ENCODE data around the gene GLT8D2. TPM values are rescaled to one million over a fixed set of nuclear protein-coding genes. Genes with fewer than 3 reads are reported as not detected.

GLT8D2 gene
- total and polyA plus RNA-seq, 2 of the 13 experiments (the other 11 are each of a cell fraction or from before 2014, with no cell fraction given) = not detected

DNA sequence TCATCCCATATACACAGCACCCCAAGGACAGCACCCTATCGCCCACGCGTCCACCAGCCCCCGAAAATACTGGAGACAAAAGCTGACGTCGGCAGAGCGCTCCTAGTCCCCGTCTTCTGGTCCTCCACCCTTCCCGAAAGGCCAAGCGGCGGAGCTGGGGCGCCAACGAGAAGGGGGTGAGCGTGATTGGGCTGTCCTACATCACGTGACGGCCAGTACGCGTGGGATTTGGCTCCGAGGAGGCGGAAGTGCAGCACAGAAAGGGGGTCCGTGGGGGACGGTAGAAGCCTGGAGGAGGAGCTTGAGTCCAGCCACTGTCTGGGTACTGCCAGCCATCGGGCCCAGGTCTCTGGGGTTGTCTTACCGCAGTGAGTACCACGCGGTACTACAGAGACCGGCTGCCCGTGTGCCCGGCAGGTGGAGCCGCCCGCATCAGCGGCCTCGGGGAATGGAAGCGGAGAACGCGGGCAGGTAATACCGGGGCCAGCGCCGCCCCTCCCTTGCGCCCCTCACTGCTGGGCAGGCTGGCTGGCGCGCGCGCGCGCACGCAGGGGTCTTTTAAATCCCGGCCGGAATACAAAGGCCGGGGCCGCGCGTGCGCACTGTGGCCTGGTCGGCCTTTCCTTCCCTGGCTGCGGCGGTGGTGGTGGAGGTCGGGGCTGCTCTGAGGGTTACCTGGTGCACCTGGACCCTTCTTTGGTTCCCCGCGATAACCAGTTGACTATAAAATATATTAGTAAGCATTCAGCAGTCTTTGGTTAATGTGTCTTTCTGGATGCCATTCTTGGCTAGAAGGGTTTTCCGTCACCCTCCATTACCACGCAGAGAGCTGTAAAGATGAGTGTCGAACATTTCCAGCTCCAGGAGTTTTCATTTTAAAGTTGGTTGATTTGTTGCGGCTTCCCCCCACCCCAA lies 84.1 kb downstream of the GLT8D2 start, which contains the start of gene TDG (continued):
- TF ChIP-seq ZNF598 (CRISPR knock-in tag; IDR thresholded peaks at IDR 0.05; ENCODE audit: borderline replicate concordance) (peak; percentile 79; the same call in 1 of the 2 replicates), NFE2L2 (IDR thresholded peaks at IDR 0.05; ENCODE audit: low read length) (no peak), ZNF331 (CRISPR knock-in tag; IDR thresholded peaks at IDR 0.05) (peak; percentile 71), ZNF777 (CRISPR knock-in tag; IDR thresholded peaks at IDR 0.05) (peak; percentile 55), ZNF562 (CRISPR knock-in tag; IDR thresholded peaks at IDR 0.05; ENCODE audit: borderline replicate concordance) (no peak), ZFY (CRISPR knock-in tag; IDR thresholded peaks at IDR 0.05) (peak; percentile 98), ZNF451 (CRISPR knock-in tag; IDR thresholded peaks at IDR 0.05) (peak; percentile 76; the same call in 1 of the 2 replicates), SMARCC2 (IDR thresholded peaks at IDR 0.05) (no peak), ZNF652 (CRISPR knock-in tag; IDR thresholded peaks at IDR 0.05; ENCODE audit: borderline replicate concordance, low read depth) (0 out of 2 replicates have a peak, but pooled peaks have one; percentile 13), NFE2 (CRISPR knock-in tag; IDR thresholded peaks at IDR 0.05) (no peak), SATB2 (CRISPR knock-in tag; IDR thresholded peaks at IDR 0.05) (peak; percentile 89; the same call in 1 of the 2 replicates), MEIS1 (CRISPR knock-in tag; IDR thresholded peaks at IDR 0.05; ENCODE audit: borderline replicate concordance) (no peak), MAF1 (CRISPR knock-in tag; IDR thresholded peaks at IDR 0.05; ENCODE audit: borderline replicate concordance) (no peak), NR2F6 (IDR thresholded peaks at IDR 0.05) (no peak; the same call in 1 of the 2 replicates), NR2F6 (CRISPR knock-in tag; IDR thresholded peaks at IDR 0.05) (no peak; the same call in none of the 2 replicates), SIN3B (IDR thresholded peaks at IDR 0.05; ENCODE audit: low read length) (peak; percentile 73; the same call in 1 of the 2 replicates), SP4 (CRISPR knock-in tag; IDR thresholded peaks at IDR 0.05) (peak; percentile 88)
- TF ChIP-seq, protein P1, sequence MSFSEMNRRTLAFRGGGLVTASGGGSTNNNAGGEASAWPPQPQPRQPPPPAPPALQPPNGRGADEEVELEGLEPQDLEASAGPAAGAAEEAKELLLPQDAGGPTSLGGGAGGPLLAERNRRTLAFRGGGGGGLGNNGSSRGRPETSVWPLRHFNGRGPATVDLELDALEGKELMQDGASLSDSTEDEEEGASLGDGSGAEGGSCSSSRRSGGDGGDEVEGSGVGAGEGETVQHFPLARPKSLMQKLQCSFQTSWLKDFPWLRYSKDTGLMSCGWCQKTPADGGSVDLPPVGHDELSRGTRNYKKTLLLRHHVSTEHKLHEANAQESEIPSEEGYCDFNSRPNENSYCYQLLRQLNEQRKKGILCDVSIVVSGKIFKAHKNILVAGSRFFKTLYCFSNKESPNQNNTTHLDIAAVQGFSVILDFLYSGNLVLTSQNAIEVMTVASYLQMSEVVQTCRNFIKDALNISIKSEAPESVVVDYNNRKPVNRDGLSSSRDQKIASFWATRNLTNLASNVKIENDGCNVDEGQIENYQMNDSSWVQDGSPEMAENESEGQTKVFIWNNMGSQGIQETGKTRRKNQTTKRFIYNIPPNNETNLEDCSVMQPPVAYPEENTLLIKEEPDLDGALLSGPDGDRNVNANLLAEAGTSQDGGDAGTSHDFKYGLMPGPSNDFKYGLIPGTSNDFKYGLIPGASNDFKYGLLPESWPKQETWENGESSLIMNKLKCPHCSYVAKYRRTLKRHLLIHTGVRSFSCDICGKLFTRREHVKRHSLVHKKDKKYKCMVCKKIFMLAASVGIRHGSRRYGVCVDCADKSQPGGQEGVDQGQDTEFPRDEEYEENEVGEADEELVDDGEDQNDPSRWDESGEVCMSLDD (CRISPR knock-in tag; IDR thresholded peaks at IDR 0.05; ENCODE audit: borderline replicate concordance) = peak; percentile 58
- TF ChIP-seq, protein P2, sequence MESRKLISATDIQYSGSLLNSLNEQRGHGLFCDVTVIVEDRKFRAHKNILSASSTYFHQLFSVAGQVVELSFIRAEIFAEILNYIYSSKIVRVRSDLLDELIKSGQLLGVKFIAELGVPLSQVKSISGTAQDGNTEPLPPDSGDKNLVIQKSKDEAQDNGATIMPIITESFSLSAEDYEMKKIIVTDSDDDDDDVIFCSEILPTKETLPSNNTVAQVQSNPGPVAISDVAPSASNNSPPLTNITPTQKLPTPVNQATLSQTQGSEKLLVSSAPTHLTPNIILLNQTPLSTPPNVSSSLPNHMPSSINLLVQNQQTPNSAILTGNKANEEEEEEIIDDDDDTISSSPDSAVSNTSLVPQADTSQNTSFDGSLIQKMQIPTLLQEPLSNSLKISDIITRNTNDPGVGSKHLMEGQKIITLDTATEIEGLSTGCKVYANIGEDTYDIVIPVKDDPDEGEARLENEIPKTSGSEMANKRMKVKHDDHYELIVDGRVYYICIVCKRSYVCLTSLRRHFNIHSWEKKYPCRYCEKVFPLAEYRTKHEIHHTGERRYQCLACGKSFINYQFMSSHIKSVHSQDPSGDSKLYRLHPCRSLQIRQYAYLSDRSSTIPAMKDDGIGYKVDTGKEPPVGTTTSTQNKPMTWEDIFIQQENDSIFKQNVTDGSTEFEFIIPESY (CRISPR knock-in tag; IDR thresholded peaks at IDR 0.05) = 0 out of 2 replicates have a peak, but pooled peaks have one; percentile 21
- TF ChIP-seq, protein P3, sequence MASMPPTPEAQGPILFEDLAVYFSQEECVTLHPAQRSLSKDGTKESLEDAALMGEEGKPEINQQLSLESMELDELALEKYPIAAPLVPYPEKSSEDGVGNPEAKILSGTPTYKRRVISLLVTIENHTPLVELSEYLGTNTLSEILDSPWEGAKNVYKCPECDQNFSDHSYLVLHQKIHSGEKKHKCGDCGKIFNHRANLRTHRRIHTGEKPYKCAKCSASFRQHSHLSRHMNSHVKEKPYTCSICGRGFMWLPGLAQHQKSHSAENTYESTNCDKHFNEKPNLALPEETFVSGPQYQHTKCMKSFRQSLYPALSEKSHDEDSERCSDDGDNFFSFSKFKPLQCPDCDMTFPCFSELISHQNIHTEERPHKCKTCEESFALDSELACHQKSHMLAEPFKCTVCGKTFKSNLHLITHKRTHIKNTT (CRISPR knock-in tag; IDR thresholded peaks at IDR 0.05) = no peak
- TF ChIP-seq, protein P4, sequence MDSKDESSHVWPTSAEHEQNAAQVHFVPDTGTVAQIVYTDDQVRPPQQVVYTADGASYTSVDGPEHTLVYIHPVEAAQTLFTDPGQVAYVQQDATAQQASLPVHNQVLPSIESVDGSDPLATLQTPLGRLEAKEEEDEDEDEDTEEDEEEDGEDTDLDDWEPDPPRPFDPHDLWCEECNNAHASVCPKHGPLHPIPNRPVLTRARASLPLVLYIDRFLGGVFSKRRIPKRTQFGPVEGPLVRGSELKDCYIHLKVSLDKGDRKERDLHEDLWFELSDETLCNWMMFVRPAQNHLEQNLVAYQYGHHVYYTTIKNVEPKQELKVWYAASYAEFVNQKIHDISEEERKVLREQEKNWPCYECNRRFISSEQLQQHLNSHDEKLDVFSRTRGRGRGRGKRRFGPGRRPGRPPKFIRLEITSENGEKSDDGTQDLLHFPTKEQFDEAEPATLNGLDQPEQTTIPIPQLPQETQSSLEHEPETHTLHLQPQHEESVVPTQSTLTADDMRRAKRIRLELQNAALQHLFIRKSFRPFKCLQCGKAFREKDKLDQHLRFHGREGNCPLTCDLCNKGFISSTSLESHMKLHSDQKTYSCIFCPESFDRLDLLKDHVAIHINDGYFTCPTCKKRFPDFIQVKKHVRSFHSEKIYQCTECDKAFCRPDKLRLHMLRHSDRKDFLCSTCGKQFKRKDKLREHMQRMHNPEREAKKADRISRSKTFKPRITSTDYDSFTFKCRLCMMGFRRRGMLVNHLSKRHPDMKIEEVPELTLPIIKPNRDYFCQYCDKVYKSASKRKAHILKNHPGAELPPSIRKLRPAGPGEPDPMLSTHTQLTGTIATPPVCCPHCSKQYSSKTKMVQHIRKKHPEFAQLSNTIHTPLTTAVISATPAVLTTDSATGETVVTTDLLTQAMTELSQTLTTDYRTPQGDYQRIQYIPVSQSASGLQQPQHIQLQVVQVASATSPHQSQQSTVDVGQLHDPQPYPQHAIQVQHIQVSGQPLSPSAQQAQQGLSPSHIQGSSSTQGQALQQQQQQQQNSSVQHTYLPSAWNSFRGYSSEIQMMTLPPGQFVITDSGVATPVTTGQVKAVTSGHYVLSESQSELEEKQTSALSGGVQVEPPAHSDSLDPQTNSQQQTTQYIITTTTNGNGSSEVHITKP (CRISPR knock-in tag; IDR thresholded peaks at IDR 0.05; ENCODE audit: low read depth) = peak; percentile 50; the same call in 1 of the 2 replicates
